B cell (primary cell): ENCODE results near the gene RPA1. TPM values are rescaled to one million over a fixed set of nuclear protein-coding genes. Genes with fewer than 3 reads are reported as not detected.

Experiments used
- ATAC-seq: fragments of 200-7000 bp; cut with Tn5 transposase; one replicate; pipeline ENCODE4 v1.10.0; 2021; ENCODE audit warnings: low read depth, mild to moderate bottlenecking, moderate number of reproducible peaks, moderate library complexity
- CTCF ChIA-PET: fragments of 350-600 bp; sonication (Branson Sonifier 250); formaldehyde crosslinking; loops from one replicate; lab custom pipeline; 2021; ENCODE audit warnings: antibody characterized with exemption, inconsistent platforms; lab: Charles Lee
- POLR2A ChIA-PET: fragments of 350-600 bp; sonication (Branson Sonifier 250); formaldehyde crosslinking; loops from one replicate; lab custom pipeline; 2021; ENCODE audit warnings: antibody characterized with exemption; lab: Charles Lee
- DNase-seq: peaks from one replicate; pipeline ENCODE4 v3.0.0; 2013
- H2AFZ ChIP-seq: 2 replicates; pipeline ENCODE4 v1.6.1; 2012; ENCODE audit warnings: mild to moderate bottlenecking, low read depth, low read length; ENCODE audit not compliant: insufficient read depth, poor library complexity, severe bottlenecking
- H3K27ac ChIP-seq, 2 donors: 1 replicate in 1 of 2; 2 replicates in 1 of 2; pipeline ENCODE4 v1.5.1; 2012 to 2013; ENCODE audit warnings: low read length in 2 of 2, mild to moderate bottlenecking in 2 of 2, moderate library complexity in 1 of 2
- H3K27me3 ChIP-seq, 4 experiments: fragments of 200-600 bp in 1 of 4; sonication (generic) in 1 of 4; replicated peaks in 1 of 4; 1 replicate in 2 of 4; 2 replicates in 2 of 4; pipeline versions ENCODE4 v1.6.1 to v1.7.0; 2013 to 2016; ENCODE audit warnings: low read length in 3 of 4, mild to moderate bottlenecking in 2 of 4, mixed read lengths in 1 of 4, moderate library complexity in 1 of 4; ENCODE audit not compliant: insufficient read depth in 4 of 4, control insufficient read depth in 3 of 4; ENCODE audit errors: control extremely low read depth in 1 of 4
- H3K36me3 ChIP-seq, 2 experiments: replicated peaks in 1 of 2; 1 replicate in 1 of 2; 2 replicates in 1 of 2; pipeline versions ENCODE4 v1.6.1 to v1.7.1; 2013; ENCODE audit warnings: low read length in 1 of 2; ENCODE audit not compliant: insufficient read depth in 2 of 2, control insufficient read depth in 1 of 2; ENCODE audit errors: control extremely low read depth in 1 of 2, extremely low read depth in 1 of 2
- H3K4me1 ChIP-seq, 2 donors: fragments of 200-600 bp in 1 of 2; sonication (generic) in 1 of 2; 1 replicate in 1 of 2; 2 replicates in 1 of 2; pipeline versions ENCODE4 v1.5.1 to v1.6.1; 2013 to 2017; ENCODE audit warnings: low read length in 2 of 2; ENCODE audit not compliant: control insufficient read depth in 2 of 2, insufficient read depth in 2 of 2
- H3K4me2 ChIP-seq: replicated peaks from 2 replicates; pipeline ENCODE3; 2012; ENCODE audit warnings: mild to moderate bottlenecking, low read depth, low read length; ENCODE audit not compliant: poor library complexity, severe bottlenecking
- H3K4me3 ChIP-seq, 5 experiments: fragments of 200-600 bp in 1 of 5; sonication (generic) in 1 of 5; 1 replicate in 3 of 5; 2 replicates in 2 of 5; pipeline versions ENCODE4 v1.5.1 to v1.7.0; 2011 to 2016; ENCODE audit warnings: low read length in 4 of 5, mild to moderate bottlenecking in 4 of 5, low read depth in 2 of 5, control low read depth in 1 of 5, moderate library complexity in 1 of 5; ENCODE audit not compliant: insufficient read depth in 1 of 5; ENCODE audit errors: control extremely low read depth in 1 of 5, extremely low read depth in 1 of 5
- H3K79me2 ChIP-seq: fragments of 200-600 bp; sonication (generic); one replicate; pipeline ENCODE4 v1.6.0; 2016; ENCODE audit warnings: low read length; ENCODE audit not compliant: control insufficient read depth, insufficient read depth
- H3K9ac ChIP-seq: fragments of 200-600 bp; sonication (generic); 2 replicates; pipeline ENCODE4 v1.6.1; 2017; ENCODE audit warnings: mild to moderate bottlenecking, low read length, moderate library complexity
- H3K9me3 ChIP-seq, 3 donors: one replicate each; pipeline versions ENCODE4 v1.6.1 to v1.7.1; 2013; ENCODE audit warnings: low read length in 2 of 3; ENCODE audit not compliant: control insufficient read depth in 2 of 3, insufficient read depth in 1 of 3; ENCODE audit errors: control extremely low read depth in 1 of 3
- H4K20me1 ChIP-seq: 2 replicates; pipeline ENCODE4 v1.6.0; 2012; ENCODE audit warnings: mild to moderate bottlenecking, low read length; ENCODE audit not compliant: insufficient read depth, control insufficient read depth, poor library complexity, severe bottlenecking
- H3K27ac Mint-ChIP-seq: one replicate; pipeline ENCODE4 v1.8.0; 2021; ENCODE audit warnings: mixed read lengths
- H3K27me3 Mint-ChIP-seq: one replicate; pipeline ENCODE4 v1.8.0; 2021; ENCODE audit warnings: mixed read lengths
- H3K4me1 Mint-ChIP-seq: one replicate; pipeline ENCODE4 v1.8.0; 2021; ENCODE audit warnings: mixed read lengths
- H3K4me3 Mint-ChIP-seq: one replicate; pipeline ENCODE4 v1.8.0; 2021; ENCODE audit warnings: mixed read lengths
- H3K9me3 Mint-ChIP-seq: one replicate; pipeline ENCODE4 v1.8.0; 2022; ENCODE audit warnings: mixed read lengths; ENCODE audit not compliant: insufficient read depth
- CTCF ChIP-seq: fragments of 200-600 bp; IDR thresholded peaks from one replicate; pipeline ENCODE4 v1.8.0; 2022; ENCODE audit warnings: antibody characterized with exemption, mild to moderate bottlenecking
- EZH2 ChIP-seq: IDR thresholded peaks from 2 replicates; pipeline ENCODE4 v1.6.1; 2012; ENCODE audit warnings: borderline replicate concordance, low read depth, mild to moderate bottlenecking, moderate library complexity, low read length; ENCODE audit not compliant: insufficient read depth, poor library complexity, severe bottlenecking
- WGBS: methylation state at CpG from one replicate; pipeline ENCODE4 v1.1.5; 2013; ENCODE audit warnings: missing lambda C conversion rate; ENCODE audit not compliant: insufficient coverage; 5-methylcytosine and 5-hydroxymethylcytosine counted together
- intact Hi-C: fragments of 100-400 bp; cut with micrococcal nuclease; formaldehyde crosslinking; loops from one replicate; pipeline ENCODE4 v1.10.0; 2022
- polyA plus RNA-seq: library from polyadenylated mRNA; depleted of rRNA; stranded (reverse); fragments of >200 nt; gene quantifications from 2 replicates; pipeline ENCODE4 v1.2.3, GENCODE V29; 2012
- total RNA-seq, 2 donors: library from RNA; stranded (reverse); fragments of 120-200 nt in 1 of 2; gene quantifications; 1 replicate in 1 of 2; 2 replicates in 1 of 2; pipeline versions ENCODE4 v1.2.3 to v1.2.4, GENCODE V29; 2013 to 2022

The RPA1 gene
- total and polyA plus RNA-seq, 2 donors (not counting 1 experiment from before 2014, with no cell fraction given): 27.0 to 94.5 TPM

GRCh38 chr17:1847191-1847590 lies 17.4 kb downstream of the RPA1 start:
- ATAC-seq: no peak
- no peak overlapping the region for H2AFZ ChIP-seq
- H3K36me3 ChIP-seq: peaks cover 13 to 68% of the 10 kb centered on the region in 2 experiments
- peaks cover 5% of the 10 kb centered on the region for H4K20me1 ChIP-seq
- no peak overlapping the region for H3K4me3 ChIP-seq
- no peak overlapping the region for H3K4me3 Mint-ChIP-seq
- no peaks in the 10 kb centered on the region for H3K9me3 ChIP-seq
- peaks cover 3% of the 10 kb centered on the region for H3K4me1 Mint-ChIP-seq
- DNase-seq: no peak
- peaks cover 23% of the 10 kb centered on the region for H3K79me2 ChIP-seq
- WGBS: 100% methylated on average over 2 of the region's 3 CpGs
- TF ChIP-seq EZH2 (no peak), CTCF (no peak)
- no peaks in the 10 kb centered on the region for H3K9me3 Mint-ChIP-seq
- H3K9ac ChIP-seq: no peak overlapping the region
- H3K4me1 ChIP-seq: no peaks in the 10 kb centered on the region
- H3K27ac ChIP-seq: no peak overlapping the region
- H3K27me3 Mint-ChIP-seq: no peaks in the 10 kb centered on the region
- H3K27me3 ChIP-seq: no peaks in the 10 kb centered on the region
- no peak overlapping the region for H3K4me2 ChIP-seq
- ChIA-PET CTCF (interaction anchor here (1.1 kb wide), 1 partner anchor 65 kb away, joined by 4 read pairs; no protein-coding TSS in a partner anchor), POLR2A (no interaction called here)
- H3K27ac Mint-ChIP-seq: no peak overlapping the region
- intact Hi-C loops: no loop called here

- Mint-ChIP-seq H3K9me3 (no peaks in the 10 kb centered on the region), H3K27me3 (no peaks in the 10 kb centered on the region), H3K4me1 (peaks cover 6% of the 10 kb centered on the region), H3K27ac (peak overlapping the region; percentile 57), H3K4me3 (no peak overlapping the region)
- H3K4me1 ChIP-seq: no peaks in the 10 kb centered on the region
- no peaks in the 10 kb centered on the region for H3K9me3 ChIP-seq
- intact Hi-C loops: no loop called here
- 73% methylated on average over 5 of the region's 6 CpGs for WGBS
- no peak overlapping the region for H3K4me3 ChIP-seq
- H3K79me2 ChIP-seq: peaks cover 4% of the 10 kb centered on the region
- H4K20me1 ChIP-seq: no peaks in the 10 kb centered on the region
- peaks cover 7 to 52% of the 10 kb centered on the region in 2 experiments for H3K36me3 ChIP-seq
- POLR2A ChIA-PET: no interaction called here
- TF ChIP-seq CTCF (no peak), EZH2 (no peak)
- H3K27ac ChIP-seq: peak overlapping the region in 1 of 2 donors; percentile 6
- H3K4me2 ChIP-seq: no peak overlapping the region
- ATAC-seq (no peak), DNase-seq (no peak)
- CTCF ChIA-PET: interaction anchor here (1.8 kb wide), 1 partner anchor 12 kb away, joined by 3 read pairs; no protein-coding TSS in a partner anchor
- H3K9ac ChIP-seq: no peak overlapping the region
- no peak overlapping the region for H2AFZ ChIP-seq
- H3K27me3 ChIP-seq: no peaks in the 10 kb centered on the region
These were observed 22.5 kb downstream of the RPA1 start for GRCh38 chr17:1852327-1852726.
